Type B pancreatic cell (in vitro differentiated cells): ENCODE data around the gene PARD3B. TPM values are rescaled to one million over a fixed set of nuclear protein-coding genes. Genes with fewer than 3 reads are reported as not detected.
"Not testable (repeated sequence)": the region's sequence is repeated elsewhere in the genome, so short reads cannot be mapped to it uniquely, and the experiment has no call there.

ENCODE experiments used
- DNase-seq: peaks from one replicate; pipeline ENCODE4 v3.0.0; 2021; ENCODE audit warnings: mixed read lengths; ENCODE audit not compliant: unreplicated experiment; ENCODE audit errors: extremely low spot score
- H3K27ac Mint-ChIP-seq: 2 replicates; pipeline ENCODE4 v1.8.0; 2021; ENCODE audit warnings: mild to moderate bottlenecking, mixed read lengths
- H3K27me3 Mint-ChIP-seq: 2 replicates; pipeline ENCODE4 v1.8.0; 2021; ENCODE audit warnings: mixed read lengths
- H3K36me3 Mint-ChIP-seq: 2 replicates; pipeline ENCODE4 v1.8.0; 2021; ENCODE audit warnings: mixed read lengths
- H3K4me1 Mint-ChIP-seq: one replicate; pipeline ENCODE4 v1.8.0; 2021; ENCODE audit warnings: mixed read lengths; ENCODE audit not compliant: unreplicated experiment
- H3K4me3 Mint-ChIP-seq: 2 replicates; pipeline ENCODE4 v1.8.0; 2021; ENCODE audit warnings: mild to moderate bottlenecking, mixed read lengths
- H3K9me3 Mint-ChIP-seq: 2 replicates; pipeline ENCODE4 v1.8.0; 2021; ENCODE audit warnings: mixed read lengths
- CTCF ChIP-seq: fragments of 200-600 bp; sonication (generic); conservative IDR thresholded peaks from 2 replicates; pipeline ENCODE4 v1.5.0; 2021; ENCODE audit warnings: antibody characterized with exemption, mild to moderate bottlenecking
- total RNA-seq: library from RNA; stranded (reverse); gene quantifications from 2 replicates; pipeline ENCODE4 v1.2.1, GENCODE V29; 2021; ENCODE audit warnings: low replicate concordance

The PARD3B gene
- total RNA-seq, 1 donor from 2014 or later: 15.9 TPM

- Mint-ChIP-seq H3K9me3 (no peaks in the 10 kb centered on the region), H3K4me3 (no peak overlapping the region), H3K36me3 (no peaks in the 10 kb centered on the region), H3K4me1 (peaks cover 14% of the 10 kb centered on the region), H3K27me3 (no peaks in the 10 kb centered on the region), H3K27ac (no peak overlapping the region)
- TF ChIP-seq CTCF: no peak
- no peak for DNase-seq
These were observed 671.7 kb downstream of the PARD3B start for GRCh38 chr2:205217004-205217403.

- Mint-ChIP-seq H3K4me1 (peaks cover 14% of the 10 kb centered on the region), H3K36me3 (no peaks in the 10 kb centered on the region), H3K9me3 (no peaks in the 10 kb centered on the region), H3K27ac (no peak overlapping the region), H3K27me3 (no peaks in the 10 kb centered on the region), H3K4me3 (no peak overlapping the region)
- DNase-seq: no peak
- no peak for TF ChIP-seq CTCF
These were observed 672.8 kb downstream of the PARD3B start for GRCh38 chr2:205218056-205218455.

GRCh38 chr2:205218816-205219215, 673.5 kb downstream of the PARD3B start:
- H3K27ac Mint-ChIP-seq, H3K9me3 Mint-ChIP-seq, DNase-seq, H3K27me3 Mint-ChIP-seq, H3K4me3 Mint-ChIP-seq, H3K36me3 Mint-ChIP-seq: not testable (repeated sequence)
- H3K4me1 Mint-ChIP-seq: peaks cover 14% of the 10 kb centered on the region

- Mint-ChIP-seq H3K27ac (no peak overlapping the region), H3K4me3 (no peak overlapping the region), H3K4me1 (peaks cover 14% of the 10 kb centered on the region), H3K27me3 (no peaks in the 10 kb centered on the region), H3K9me3 (no peaks in the 10 kb centered on the region), H3K36me3 (no peaks in the 10 kb centered on the region)
- no peak for TF ChIP-seq CTCF
- no peak for DNase-seq
These were observed 675.3 kb downstream of the PARD3B start for GRCh38 chr2:205220559-205220958.

- no peak for DNase-seq
- Mint-ChIP-seq H3K36me3 (peaks cover 8% of the 10 kb centered on the region), H3K9me3 (peaks cover 8% of the 10 kb centered on the region), H3K27ac (no peak overlapping the region), H3K4me1 (no peaks in the 10 kb centered on the region), H3K27me3 (no peaks in the 10 kb centered on the region), H3K4me3 (no peak overlapping the region)
- no peak for TF ChIP-seq CTCF
These were observed 686.8 kb downstream of the PARD3B start for GRCh38 chr2:205232086-205232485.

GRCh38 chr2:205235434-205235833, 690.2 kb downstream of the PARD3B start:
- TF ChIP-seq CTCF: no peak
- no peak overlapping the region for H3K4me3 Mint-ChIP-seq
- H3K9me3 Mint-ChIP-seq: peaks cover 8% of the 10 kb centered on the region
- peaks cover 8% of the 10 kb centered on the region for H3K36me3 Mint-ChIP-seq
- H3K27me3 Mint-ChIP-seq: no peaks in the 10 kb centered on the region
- H3K4me1 Mint-ChIP-seq: peaks cover 7% of the 10 kb centered on the region
- no peak overlapping the region for H3K27ac Mint-ChIP-seq
- no peak for DNase-seq
